Gastroesophageal sphincter (tissue), 4 donors: ENCODE measurements around the gene IREB2. TPM values are rescaled to one million over a fixed set of nuclear protein-coding genes. Genes with fewer than 3 reads are reported as not detected.

Experiments used
- ATAC-seq: fragments of 150-250 bp; one replicate; pipeline ENCODE4 v1.9.1; 2016; ENCODE audit warnings: mild to moderate bottlenecking, moderate library complexity
- H3K27ac ChIP-seq, 4 donors: fragments of 200-600 bp; sonication (generic) in 3 of 4; 1 replicate in 3 of 4; 2 replicates in 1 of 4; pipeline ENCODE4 v1.5.1; 2016 to 2019
- H3K27me3 ChIP-seq: fragments of 200-600 bp; sonication (generic); one replicate; pipeline ENCODE4 v1.5.1; 2019
- H3K36me3 ChIP-seq, 2 donors: fragments of 200-600 bp; sonication (generic); one replicate each; pipeline ENCODE4 v1.5.1; 2019; ENCODE audit warnings: control low read depth in 1 of 2
- H3K4me1 ChIP-seq, 3 donors: fragments of 200-600 bp; sonication (generic); 1 replicate in 2 of 3; 2 replicates in 1 of 3; pipeline ENCODE4 v1.5.1; 2016 to 2019; ENCODE audit warnings: control low read depth in 2 of 3
- H3K4me3 ChIP-seq, 2 donors: fragments of 200-600 bp; sonication (generic); one replicate each; pipeline ENCODE4 v1.5.1; 2019; ENCODE audit warnings: mild to moderate bottlenecking in 1 of 2, moderate library complexity in 1 of 2
- H3K9me3 ChIP-seq, 3 donors: fragments of 200-600 bp; sonication (generic); one replicate each; pipeline ENCODE4 v1.5.1; 2017 to 2019; ENCODE audit warnings: control low read depth in 2 of 3
- CTCF ChIP-seq, 4 experiments: fragments of 200-600 bp in 2 of 4; fragments of 450-650 bp in 2 of 4; sonication (generic) in 1 of 4; IDR thresholded peaks; one replicate each; pipeline ENCODE4 v1.5.1; 2017 to 2019; ENCODE audit warnings: antibody characterized with exemption in 4 of 4, mild to moderate bottlenecking in 2 of 4, moderate library complexity in 2 of 4
- EP300 ChIP-seq: sonication (generic); formaldehyde crosslinking; IDR thresholded peaks from one replicate; pipeline ENCODE4 v1.6.1; 2017; ENCODE audit warnings: antibody characterized with exemption, mild to moderate bottlenecking
- POLR2A ChIP-seq, 2 donors: fragments of 450-650 bp; IDR thresholded peaks; one replicate each; pipeline ENCODE4 v1.6.1; 2017; ENCODE audit warnings: antibody characterized with exemption in 2 of 2, mild to moderate bottlenecking in 2 of 2, moderate library complexity in 1 of 2
- POLR2AphosphoS5 ChIP-seq: sonication (generic); formaldehyde crosslinking; IDR thresholded peaks from one replicate; pipeline ENCODE4 v1.6.1; 2017; ENCODE audit warnings: antibody characterized with exemption
- WGBS, 2 donors: methylation state at CpG; one replicate each; pipeline ENCODE4 v1.1.5; 2018; ENCODE audit warnings: low coverage in 1 of 2; 5-methylcytosine and 5-hydroxymethylcytosine counted together
- total RNA-seq, 4 donors: library from RNA; depleted of rRNA; stranded (reverse); fragments of >200 nt; gene quantifications; one replicate each; pipeline ENCODE4 v1.1.0, GENCODE V29; 2016

The IREB2 gene
- 10 to 100 TPM; 16.9 to 33.5 (median 25.9) TPM for total RNA-seq

- peak within 1 kb of the TSS; percentile 86 to 95 for H3K4me3 ChIP-seq
- ATAC-seq = peak; percentile 93
- WGBS, 2 donors = 0% methylated on average over 13 to 42 of the region's 78 CpGs
- peaks cover 0 to 50% (median 7%) of the 10 kb centered on the region in 3 donors for H3K4me1 ChIP-seq
- H3K36me3 ChIP-seq = peaks cover 0 to 24% of the 10 kb centered on the region in 2 donors
- no peaks in the 10 kb centered on the region for H3K27me3 ChIP-seq
- no peaks in the 10 kb centered on the region for H3K9me3 ChIP-seq
- peak; percentile 82 for TF ChIP-seq POLR2AphosphoS5
- TF ChIP-seq EP300 = no peak
- peak in 1 of 2 donors; percentile 40 for TF ChIP-seq POLR2A (IDR thresholded peaks at IDR 0.05)
- peak in 1 of 4 experiments; percentile 17 for TF ChIP-seq CTCF (IDR thresholded peaks at IDR 0.05)
- peak within 1 kb of the TSS; percentile 84 to 96 (median 93) for H3K27ac ChIP-seq
Observed at GRCh38 chr15:78437762-78438618, at the start of gene IREB2. IREB2 (plus strand) TSS chr15:78438216; CDS start chr15:78438338, 122 bp downstream.

GRCh38 chr15:78388865-78389264, 49.2 kb upstream of the IREB2 start:
- TF ChIP-seq POLR2A (IDR thresholded peaks at IDR 0.05) = no peak
- TF ChIP-seq EP300 = no peak
- TF ChIP-seq POLR2AphosphoS5 = no peak
- TF ChIP-seq CTCF (IDR thresholded peaks at IDR 0.05) = no peak
- Histone ChIP-seq H3K9me3 (no peaks in the 10 kb centered on the region), H3K4me3 (no peak overlapping the region), H3K27ac (no peak overlapping the region), H3K4me1 (no peaks in the 10 kb centered on the region), H3K27me3 (peaks cover 55% of the 10 kb centered on the region), H3K36me3 (no peaks in the 10 kb centered on the region)
- no peak for ATAC-seq
- WGBS, 2 donors = 87% methylated on average over 3 to 7 of the region's 12 CpGs

GRCh38 chr15:78389322-78389721, 48.7 kb upstream of the IREB2 start:
- H3K36me3 ChIP-seq = no peaks in the 10 kb centered on the region
- peaks cover 51% of the 10 kb centered on the region for H3K27me3 ChIP-seq
- H3K4me1 ChIP-seq = no peaks in the 10 kb centered on the region
- H3K27ac ChIP-seq = no peak overlapping the region
- TF ChIP-seq POLR2A (IDR thresholded peaks at IDR 0.05) (no peak), CTCF (IDR thresholded peaks at IDR 0.05) (no peak), POLR2AphosphoS5 (no peak), EP300 (no peak)
- no peak overlapping the region for H3K4me3 ChIP-seq
- 39% methylated on average over 5 of the region's 7 CpGs; no CpG with 5 or more reads in 1 of the 2 donors for WGBS, 2 donors
- no peak for ATAC-seq
- no peaks in the 10 kb centered on the region for H3K9me3 ChIP-seq

GRCh38 chr15:78389738-78390137, 48.3 kb upstream of the IREB2 start:
- no peaks in the 10 kb centered on the region for H3K36me3 ChIP-seq
- H3K4me1 ChIP-seq = no peaks in the 10 kb centered on the region
- TF ChIP-seq CTCF (IDR thresholded peaks at IDR 0.05) (no peak), EP300 (no peak), POLR2AphosphoS5 (no peak), POLR2A (IDR thresholded peaks at IDR 0.05) (no peak)
- H3K27me3 ChIP-seq = peaks cover 46% of the 10 kb centered on the region
- ATAC-seq = no peak
- WGBS, 2 donors = 75% methylated on average over 2 of the region's 2 CpGs; no CpG with 5 or more reads in 1 of the 2 donors
- H3K9me3 ChIP-seq = no peaks in the 10 kb centered on the region
- H3K4me3 ChIP-seq = no peak overlapping the region
- H3K27ac ChIP-seq = no peak overlapping the region

- no peak overlapping the region for H3K27ac ChIP-seq
- peaks cover 41% of the 10 kb centered on the region for H3K27me3 ChIP-seq
- H3K9me3 ChIP-seq = no peaks in the 10 kb centered on the region
- ATAC-seq = no peak
- WGBS, 2 donors = 70 to 88% methylated on average over 1 of the region's 1 CpG
- no peaks in the 10 kb centered on the region for H3K4me1 ChIP-seq
- H3K4me3 ChIP-seq = no peak overlapping the region
- TF ChIP-seq CTCF (IDR thresholded peaks at IDR 0.05) = no peak
- no peaks in the 10 kb centered on the region for H3K36me3 ChIP-seq
Observed at GRCh38 chr15:78390242-78390641, 47.8 kb upstream of the IREB2 start.
